BJ (cell line): Measurements from ENCODE around the gene SSBP2. TPM values are rescaled to one million over a fixed set of nuclear protein-coding genes. Genes with fewer than 3 reads are reported as not detected.

Experiments
- CTCF ChIA-PET: fragments of 350-600 bp; formaldehyde crosslinking; extraction: SDS; loops from one replicate; lab custom pipeline; 2021; ENCODE audit warnings: antibody characterized with exemption, inconsistent platforms; lab: Yijun Ruan, JAX
- POLR2A ChIA-PET: fragments of 300-600 bp; sonication (Branson Sonifier 250); formaldehyde crosslinking; extraction: SDS; loops from one replicate; lab custom pipeline; 2021; ENCODE audit warnings: antibody characterized with exemption; lab: Charles Lee
- DNase-seq: peaks from one replicate; pipeline ENCODE4 v3.0.0-alpha.2; 2011; ENCODE audit warnings: low read depth
- H3K27me3 ChIP-seq: 2 replicates; pipeline ENCODE4 v1.6.0; 2011; ENCODE audit warnings: low read length; ENCODE audit not compliant: control insufficient read depth, insufficient read depth
- H3K36me3 ChIP-seq: 2 replicates; pipeline ENCODE4 v1.5.1; 2011; ENCODE audit warnings: low read length; ENCODE audit not compliant: control insufficient read depth, insufficient read depth
- H3K4me3 ChIP-seq: 2 replicates; pipeline ENCODE4 v1.5.1; 2011; ENCODE audit warnings: low read depth, mild to moderate bottlenecking, control low read depth, low read length
- polyA plus RNA-seq: library from polyadenylated mRNA; depleted of rRNA; stranded (reverse); fragments of >200 nt; gene quantifications from 2 replicates; pipeline ENCODE4 v1.2.3, GENCODE V29; 2011
- TF ChIP-seq, protein P1 (sequence below): IDR thresholded peaks from 2 replicates; pipeline ENCODE4 v1.5.1; 2011; ENCODE audit warnings: low read depth, mild to moderate bottlenecking, control low read depth, inconsistent platforms, low read length, moderate library complexity; ENCODE audit not compliant: insufficient read depth

SSBP2 gene
- polyA plus RNA-seq, 1 experiment = 68.8 TPM

DNA sequence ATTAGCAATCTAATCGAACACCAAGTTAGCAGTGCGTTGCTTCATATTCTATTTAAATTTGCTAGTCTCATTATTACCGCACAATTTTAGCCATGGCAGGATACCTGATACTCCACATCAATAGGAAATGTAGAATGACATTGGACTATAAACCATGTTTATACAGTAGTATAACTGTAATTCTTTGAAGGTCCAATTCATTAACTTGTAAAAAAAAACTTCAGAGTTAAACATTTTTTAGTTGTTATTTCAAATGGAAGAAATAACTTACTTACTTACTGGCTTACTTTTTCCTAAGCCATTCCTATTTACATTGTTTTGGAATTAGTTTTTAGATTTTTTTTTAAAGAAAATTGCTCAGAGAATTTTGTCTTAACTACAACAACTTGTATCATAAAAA, 321.5 kb downstream of the SSBP2 start:
- POLR2A ChIA-PET = no interaction called here

GRCh38 chr5:81428861-81429260, 322.0 kb downstream of the SSBP2 start:
- CTCF ChIA-PET = no interaction called here
- TF ChIP-seq, protein P1, sequence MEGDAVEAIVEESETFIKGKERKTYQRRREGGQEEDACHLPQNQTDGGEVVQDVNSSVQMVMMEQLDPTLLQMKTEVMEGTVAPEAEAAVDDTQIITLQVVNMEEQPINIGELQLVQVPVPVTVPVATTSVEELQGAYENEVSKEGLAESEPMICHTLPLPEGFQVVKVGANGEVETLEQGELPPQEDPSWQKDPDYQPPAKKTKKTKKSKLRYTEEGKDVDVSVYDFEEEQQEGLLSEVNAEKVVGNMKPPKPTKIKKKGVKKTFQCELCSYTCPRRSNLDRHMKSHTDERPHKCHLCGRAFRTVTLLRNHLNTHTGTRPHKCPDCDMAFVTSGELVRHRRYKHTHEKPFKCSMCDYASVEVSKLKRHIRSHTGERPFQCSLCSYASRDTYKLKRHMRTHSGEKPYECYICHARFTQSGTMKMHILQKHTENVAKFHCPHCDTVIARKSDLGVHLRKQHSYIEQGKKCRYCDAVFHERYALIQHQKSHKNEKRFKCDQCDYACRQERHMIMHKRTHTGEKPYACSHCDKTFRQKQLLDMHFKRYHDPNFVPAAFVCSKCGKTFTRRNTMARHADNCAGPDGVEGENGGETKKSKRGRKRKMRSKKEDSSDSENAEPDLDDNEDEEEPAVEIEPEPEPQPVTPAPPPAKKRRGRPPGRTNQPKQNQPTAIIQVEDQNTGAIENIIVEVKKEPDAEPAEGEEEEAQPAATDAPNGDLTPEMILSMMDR = no peak
- DNase-seq = no peak

More for the DNA sequence above, 321.5 kb downstream of the SSBP2 start:
- H3K36me3 ChIP-seq = no peaks in the 10 kb centered on the region
- DNase-seq = no peak
- TF ChIP-seq, protein P1 = no peak
- no peak overlapping the region for H3K4me3 ChIP-seq
- CTCF ChIA-PET = no interaction called here
- H3K27me3 ChIP-seq = no peaks in the 10 kb centered on the region

DNA sequence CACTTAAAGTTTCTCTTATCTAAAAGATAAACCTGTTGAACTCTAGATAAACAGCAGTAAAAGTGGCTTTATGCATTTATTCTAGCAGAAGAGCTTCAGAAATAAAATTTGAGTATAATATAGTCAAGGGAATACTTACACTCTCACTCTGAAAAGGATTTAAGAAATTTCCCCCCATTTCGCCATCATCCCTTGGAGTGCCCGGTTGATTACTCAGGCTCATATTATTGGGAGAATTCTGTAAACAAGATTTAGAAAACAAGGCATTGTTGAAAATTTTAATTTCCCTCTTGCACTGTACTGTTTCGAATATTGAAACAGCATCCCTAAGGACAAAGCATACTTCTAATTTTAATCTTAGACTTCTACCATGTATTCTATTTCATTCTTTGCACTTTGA, 322.5 kb downstream of the SSBP2 start:
- TF ChIP-seq, protein P1 = no peak
- no peak for DNase-seq
- H3K4me3 ChIP-seq = no peak overlapping the region
- H3K27me3 ChIP-seq = no peaks in the 10 kb centered on the region
- POLR2A ChIA-PET = no interaction called here
- CTCF ChIA-PET = no interaction called here
- no peaks in the 10 kb centered on the region for H3K36me3 ChIP-seq

More at GRCh38 chr5:81428861-81429260, 322.0 kb downstream of the SSBP2 start:
- POLR2A ChIA-PET = no interaction called here
- no peak overlapping the region for H3K4me3 ChIP-seq
- H3K36me3 ChIP-seq = no peaks in the 10 kb centered on the region
- no peaks in the 10 kb centered on the region for H3K27me3 ChIP-seq

GRCh38 chr5:81427566-81427965, 323.3 kb downstream of the SSBP2 start:
- Histone ChIP-seq H3K4me3 (no peak overlapping the region), H3K36me3 (no peaks in the 10 kb centered on the region), H3K27me3 (no peaks in the 10 kb centered on the region)
- ChIA-PET CTCF (no interaction called here), POLR2A (no interaction called here)
- TF ChIP-seq, protein P1 = no peak
- no peak for DNase-seq

GRCh38 chr5:81426359-81427030, 324.4 kb downstream of the SSBP2 start:
- ChIA-PET CTCF (interaction anchor here (0.6 to 1.8 kb wide), 14 partner anchors 11 to 799 kb away, joined by 3 to 10 read pairs (median 4); no protein-coding TSS in a partner anchor), POLR2A (interaction anchor here (0.6 kb wide), 1 partner anchor 11 kb away, joined by 16 read pairs; no protein-coding TSS in a partner anchor)
- TF ChIP-seq, protein P1 = no peak

More at GRCh38 chr5:81426359-81427030, 324.4 kb downstream of the SSBP2 start:
- H3K4me3 ChIP-seq = no peak overlapping the region
- no peak for DNase-seq
- H3K27me3 ChIP-seq = no peaks in the 10 kb centered on the region
- H3K36me3 ChIP-seq = no peaks in the 10 kb centered on the region
